Measurements from ENCODE around the gene R3HDM2. TPM values are rescaled to one million over a fixed set of nuclear protein-coding genes. Genes with fewer than 3 reads are reported as not detected.

Gene R3HDM2
- total and polyA plus RNA-seq, 2 of the 13 experiments (the other 11 are each of a cell fraction or from before 2014, with no cell fraction given) = 11.1 to 23.5 TPM

- TF ChIP-seq ZNF646 (CRISPR knock-in tag; IDR thresholded peaks at IDR 0.05) (no peak), ZNF572 (CRISPR knock-in tag; IDR thresholded peaks at IDR 0.05) (no peak), SRSF4 (IDR thresholded peaks at IDR 0.05; ENCODE audit: low read depth, low read length, poor library complexity, severe bottlenecking) (no peak)
Measured at GRCh38 chr12:57203791-57204190, 227.1 kb downstream of the R3HDM2 start (continued).

Small RNA genes within 50 kb of the gene (small RNA-seq; reads per million reads assigned to genes)
- 0 reads per million in 3 experiments for gene RNU6-879P (ENCODE audit: insufficient read depth in 2 of 3, insufficient read length in 3 of 3, low read depth in 2 of 3, low replicate concordance in 1 of 3)

Other genes starting within 250 kb of the R3HDM2 start
- not detected in 2 replicates for gene NXPH4, start 214.2 kb downstream of the R3HDM2 start, total RNA-seq (2016; rRNA removed; fragmentation: Illumina TruSeq; extraction: Trizol)
- gene NXPH4, start 214.2 kb downstream of the R3HDM2 start, polyA plus RNA-seq (2011; rRNA removed) = 0.13 and 0.24 TPM in 2 replicates
- 181 and 184 TPM in 2 replicates for gene SHMT2, start 201.3 kb downstream of the R3HDM2 start, total RNA-seq (2016; rRNA removed; fragmentation: Illumina TruSeq; extraction: Trizol)
- gene SHMT2, start 201.3 kb downstream of the R3HDM2 start, polyA plus RNA-seq (2011; rRNA removed) = 393 and 420 TPM in 2 replicates
- 0.14 and 0.18 TPM in 2 replicates for gene STAC3, start 179.9 kb downstream of the R3HDM2 start, total RNA-seq (2016; rRNA removed; fragmentation: Illumina TruSeq; extraction: Trizol)
- 0.22 and 0.27 TPM in 2 replicates for gene STAC3, start 179.9 kb downstream of the R3HDM2 start, polyA plus RNA-seq (2011; rRNA removed)
- gene INHBC, start 3.7 kb upstream of the R3HDM2 start, total RNA-seq (2016; rRNA removed; fragmentation: Illumina TruSeq; extraction: Trizol) = 1.5 and 1.8 TPM in 2 replicates
- gene INHBC, start 3.7 kb upstream of the R3HDM2 start, polyA plus RNA-seq (2011; rRNA removed) = 12.7 and 13.8 TPM in 2 replicates
- gene INHBE, start 24.3 kb upstream of the R3HDM2 start, total RNA-seq (2016; rRNA removed; fragmentation: Illumina TruSeq; extraction: Trizol) = 6.8 and 17.0 TPM in 2 replicates
- gene INHBE, start 24.3 kb upstream of the R3HDM2 start, polyA plus RNA-seq (2011; rRNA removed) = 32.0 and 55.8 TPM in 2 replicates
- gene GLI1, start 28.7 kb upstream of the R3HDM2 start, total RNA-seq (2016; rRNA removed; fragmentation: Illumina TruSeq; extraction: Trizol) = 0.20 TPM in 1 of 2 replicates, not detected in the other
- 0.09 and 0.27 TPM in 2 replicates for gene GLI1, start 28.7 kb upstream of the R3HDM2 start, polyA plus RNA-seq (2011; rRNA removed)
- 0.18 TPM in 1 of 2 replicates, not detected in the other for gene ARHGAP9, start 48.8 kb upstream of the R3HDM2 start, total RNA-seq (2016; rRNA removed; fragmentation: Illumina TruSeq; extraction: Trizol)
- 0.95 and 1.2 TPM in 2 replicates for gene ARHGAP9, start 48.8 kb upstream of the R3HDM2 start, polyA plus RNA-seq (2011; rRNA removed)
- gene MARS1, start 57.0 kb upstream of the R3HDM2 start, total RNA-seq (2016; rRNA removed; fragmentation: Illumina TruSeq; extraction: Trizol) = 177 and 181 TPM in 2 replicates
- gene MARS1, start 57.0 kb upstream of the R3HDM2 start, polyA plus RNA-seq (2011; rRNA removed) = 115 and 167 TPM in 2 replicates
- gene DDIT3, start 89.5 kb upstream of the R3HDM2 start, total RNA-seq (2016; rRNA removed; fragmentation: Illumina TruSeq; extraction: Trizol) = 17.5 and 27.5 TPM in 2 replicates
- 45.2 and 48.7 TPM in 2 replicates for gene DDIT3, start 89.5 kb upstream of the R3HDM2 start, polyA plus RNA-seq (2011; rRNA removed)
- 4.1 and 5.1 TPM in 2 replicates for gene MBD6, start 91.8 kb upstream of the R3HDM2 start, total RNA-seq (2016; rRNA removed; fragmentation: Illumina TruSeq; extraction: Trizol)
- gene MBD6, start 91.8 kb upstream of the R3HDM2 start, polyA plus RNA-seq (2011; rRNA removed) = 5.9 and 6.1 TPM in 2 replicates
- gene DCTN2, start 116.1 kb upstream of the R3HDM2 start, total RNA-seq (2016; rRNA removed; fragmentation: Illumina TruSeq; extraction: Trizol) = 72.0 and 75.5 TPM in 2 replicates
- gene DCTN2, start 116.1 kb upstream of the R3HDM2 start, polyA plus RNA-seq (2011; rRNA removed) = 77.4 and 85.7 TPM in 2 replicates
- 1.1 and 1.6 TPM in 2 replicates for gene KIF5A, start 119.0 kb upstream of the R3HDM2 start, total RNA-seq (2016; rRNA removed; fragmentation: Illumina TruSeq; extraction: Trizol)
- 10.3 and 11.9 TPM in 2 replicates for gene KIF5A, start 119.0 kb upstream of the R3HDM2 start, polyA plus RNA-seq (2011; rRNA removed)
- 23.6 and 26.4 TPM in 2 replicates for gene PIP4K2C, start 160.1 kb upstream of the R3HDM2 start, total RNA-seq (2016; rRNA removed; fragmentation: Illumina TruSeq; extraction: Trizol)
- gene PIP4K2C, start 160.1 kb upstream of the R3HDM2 start, polyA plus RNA-seq (2011; rRNA removed) = 21.7 and 23.3 TPM in 2 replicates
- 5.4 and 9.0 TPM in 2 replicates for gene DTX3, start 173.8 kb upstream of the R3HDM2 start, total RNA-seq (2016; rRNA removed; fragmentation: Illumina TruSeq; extraction: Trizol)
- gene DTX3, start 173.8 kb upstream of the R3HDM2 start, polyA plus RNA-seq (2011; rRNA removed) = 27.2 and 28.7 TPM in 2 replicates
- 10.1 and 11.5 TPM in 2 replicates for gene ARHGEF25, start 180.4 kb upstream of the R3HDM2 start, total RNA-seq (2016; rRNA removed; fragmentation: Illumina TruSeq; extraction: Trizol)
- gene ARHGEF25, start 180.4 kb upstream of the R3HDM2 start, polyA plus RNA-seq (2011; rRNA removed) = 12.5 and 15.3 TPM in 2 replicates
- gene B4GALNT1, start 202.2 kb upstream of the R3HDM2 start, total RNA-seq (2016; rRNA removed; fragmentation: Illumina TruSeq; extraction: Trizol) = 1.9 and 4.5 TPM in 2 replicates
- gene B4GALNT1, start 202.2 kb upstream of the R3HDM2 start, polyA plus RNA-seq (2011; rRNA removed) = 5.4 and 5.9 TPM in 2 replicates